Measurements from ENCODE around the gene MT2A.

DNA sequence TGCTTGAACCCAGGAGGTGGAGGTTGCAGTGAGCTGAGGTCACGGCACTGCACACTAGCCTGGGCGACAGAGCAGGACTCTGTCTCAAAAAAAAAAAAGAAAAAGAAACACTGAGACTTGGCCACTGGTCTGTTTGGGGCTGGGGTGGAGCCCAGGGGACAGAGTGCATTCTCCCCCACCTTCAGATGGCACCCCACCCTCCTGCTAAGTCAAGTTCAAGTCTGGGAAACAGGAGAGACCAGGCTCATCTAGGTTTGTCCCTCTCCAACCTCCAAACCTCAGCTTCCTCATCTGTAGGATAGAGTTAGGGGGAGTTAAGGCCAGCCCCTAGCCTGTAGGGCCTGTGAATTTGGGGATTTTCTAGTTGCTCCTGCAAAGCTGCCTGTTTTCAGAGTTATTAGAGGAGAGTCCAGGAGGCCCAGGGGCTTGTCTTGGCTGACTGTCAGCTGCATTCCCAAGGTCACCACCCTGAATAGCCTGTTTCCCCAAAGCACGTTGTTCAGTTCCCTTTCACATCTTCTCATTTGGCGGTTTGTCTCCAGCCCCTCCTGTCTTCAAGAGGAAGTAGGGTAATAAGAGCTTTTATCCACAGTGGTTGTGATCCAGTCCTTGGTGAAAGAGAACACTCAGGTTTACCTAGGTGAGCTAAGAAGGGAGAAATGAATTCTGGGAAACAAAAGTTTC lies 16.9 kb upstream of the MT2A start:
- TF ChIP-seq, protein P1, sequence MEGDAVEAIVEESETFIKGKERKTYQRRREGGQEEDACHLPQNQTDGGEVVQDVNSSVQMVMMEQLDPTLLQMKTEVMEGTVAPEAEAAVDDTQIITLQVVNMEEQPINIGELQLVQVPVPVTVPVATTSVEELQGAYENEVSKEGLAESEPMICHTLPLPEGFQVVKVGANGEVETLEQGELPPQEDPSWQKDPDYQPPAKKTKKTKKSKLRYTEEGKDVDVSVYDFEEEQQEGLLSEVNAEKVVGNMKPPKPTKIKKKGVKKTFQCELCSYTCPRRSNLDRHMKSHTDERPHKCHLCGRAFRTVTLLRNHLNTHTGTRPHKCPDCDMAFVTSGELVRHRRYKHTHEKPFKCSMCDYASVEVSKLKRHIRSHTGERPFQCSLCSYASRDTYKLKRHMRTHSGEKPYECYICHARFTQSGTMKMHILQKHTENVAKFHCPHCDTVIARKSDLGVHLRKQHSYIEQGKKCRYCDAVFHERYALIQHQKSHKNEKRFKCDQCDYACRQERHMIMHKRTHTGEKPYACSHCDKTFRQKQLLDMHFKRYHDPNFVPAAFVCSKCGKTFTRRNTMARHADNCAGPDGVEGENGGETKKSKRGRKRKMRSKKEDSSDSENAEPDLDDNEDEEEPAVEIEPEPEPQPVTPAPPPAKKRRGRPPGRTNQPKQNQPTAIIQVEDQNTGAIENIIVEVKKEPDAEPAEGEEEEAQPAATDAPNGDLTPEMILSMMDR (IDR thresholded peaks at IDR 0.05) = no peak
- TF ChIP-seq POLR2A (IDR thresholded peaks at IDR 0.05) = no peak
